Gastrocnemius medialis (tissue), 4 donors: Measurements from ENCODE around the gene OR2F2.

ENCODE experiments used
- CTCF ChIP-seq, 5 experiments: fragments of 450-650 bp in 3 of 5; fragments of 200-600 bp in 2 of 5; sonication (generic) in 2 of 5; IDR thresholded peaks in 4 of 5; conservative IDR thresholded peaks in 1 of 5; 1 replicate in 4 of 5; 2 replicates in 1 of 5; pipeline ENCODE4 v1.5.1; 2016 to 2019; ENCODE audit warnings: antibody characterized with exemption in 5 of 5, mild to moderate bottlenecking in 3 of 5, moderate library complexity in 3 of 5
- POLR2A ChIP-seq, 2 donors: fragments of 450-650 bp; IDR thresholded peaks; one replicate each; pipeline ENCODE4 v1.6.1; 2017; ENCODE audit warnings: antibody characterized with exemption in 2 of 2, mild to moderate bottlenecking in 2 of 2, moderate library complexity in 2 of 2

DNA sequence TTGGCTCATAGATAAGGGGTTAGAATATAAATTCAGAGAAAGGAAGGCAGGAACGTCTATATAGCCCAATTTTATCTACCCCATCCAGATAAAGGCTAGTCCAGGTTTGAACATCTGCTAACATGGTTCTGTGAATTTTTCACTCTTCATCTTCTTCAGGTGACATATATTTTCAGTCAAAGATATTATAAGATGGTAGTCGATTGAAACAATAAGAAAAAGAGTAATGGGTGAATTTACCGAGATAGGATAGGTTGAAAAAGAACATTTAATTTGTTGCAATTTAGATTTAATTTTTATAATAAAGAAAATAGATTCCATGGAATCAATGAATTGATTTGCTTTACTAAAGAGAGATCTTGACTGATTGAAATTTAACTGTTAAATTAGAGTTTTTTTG lies 19.5 kb downstream of the OR2F2 start, which contains the start of gene OR2F1:
- TF ChIP-seq POLR2A (IDR thresholded peaks at IDR 0.05), result no peak
- no peak for TF ChIP-seq CTCF (IDR thresholded peaks at IDR 0.05 in 4 of 5, conservative IDR thresholded peaks at IDR 0.05 in 1 of 5)
